ENCODE results near the gene EFHC2. TPM values are rescaled to one million over a fixed set of nuclear protein-coding genes. Genes with fewer than 3 reads are reported as not detected.

EFHC2 gene
- total RNA-seq, 4 donors from 2014 or later: 0.11 TPM; not detected in 3

DNA sequence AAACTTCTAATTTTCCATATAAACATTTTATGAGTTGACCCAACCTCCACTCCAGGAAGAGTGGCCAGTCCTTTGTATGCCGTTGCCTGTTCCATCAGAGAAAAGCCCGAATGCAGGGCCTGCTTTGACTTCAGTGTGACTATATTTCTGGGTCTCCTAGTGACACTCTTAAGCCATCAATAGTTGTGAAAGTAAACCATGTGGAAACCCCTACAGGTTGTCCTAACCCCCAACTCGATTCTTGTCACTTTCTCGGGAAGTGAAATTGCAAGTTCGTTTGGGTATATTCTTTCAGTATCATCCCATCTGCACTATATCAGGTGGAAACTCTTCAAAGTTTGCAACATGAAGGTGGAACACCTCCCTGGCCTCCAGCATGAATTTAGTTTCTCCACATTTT is 52.8 kb downstream of the EFHC2 start:
- in situ Hi-C loops (cut with MboI; ENCODE audit: low sequenced_read_pairs in 4 of 4) (no loop called here), intact Hi-C loops (cut with DNase I; ENCODE audit: low total_unique reads) (no loop called here)
- no peaks in the 10 kb centered on the region for H3K27me3 ChIP-seq
- no peak for TF ChIP-seq POLR2A (IDR thresholded peaks at IDR 0.05)
- TF ChIP-seq, protein P1, sequence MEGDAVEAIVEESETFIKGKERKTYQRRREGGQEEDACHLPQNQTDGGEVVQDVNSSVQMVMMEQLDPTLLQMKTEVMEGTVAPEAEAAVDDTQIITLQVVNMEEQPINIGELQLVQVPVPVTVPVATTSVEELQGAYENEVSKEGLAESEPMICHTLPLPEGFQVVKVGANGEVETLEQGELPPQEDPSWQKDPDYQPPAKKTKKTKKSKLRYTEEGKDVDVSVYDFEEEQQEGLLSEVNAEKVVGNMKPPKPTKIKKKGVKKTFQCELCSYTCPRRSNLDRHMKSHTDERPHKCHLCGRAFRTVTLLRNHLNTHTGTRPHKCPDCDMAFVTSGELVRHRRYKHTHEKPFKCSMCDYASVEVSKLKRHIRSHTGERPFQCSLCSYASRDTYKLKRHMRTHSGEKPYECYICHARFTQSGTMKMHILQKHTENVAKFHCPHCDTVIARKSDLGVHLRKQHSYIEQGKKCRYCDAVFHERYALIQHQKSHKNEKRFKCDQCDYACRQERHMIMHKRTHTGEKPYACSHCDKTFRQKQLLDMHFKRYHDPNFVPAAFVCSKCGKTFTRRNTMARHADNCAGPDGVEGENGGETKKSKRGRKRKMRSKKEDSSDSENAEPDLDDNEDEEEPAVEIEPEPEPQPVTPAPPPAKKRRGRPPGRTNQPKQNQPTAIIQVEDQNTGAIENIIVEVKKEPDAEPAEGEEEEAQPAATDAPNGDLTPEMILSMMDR (IDR thresholded peaks at IDR 0.05 in 4 of 5, conservative IDR thresholded peaks at IDR 0.05 in 1 of 5): no peak
- DNase-seq: no peak
- no peaks in the 10 kb centered on the region for H3K4me1 ChIP-seq
- no peaks in the 10 kb centered on the region for H3K36me3 ChIP-seq
- no peak overlapping the region for H3K27ac ChIP-seq
- H3K9me3 ChIP-seq: no peaks in the 10 kb centered on the region
- no peak overlapping the region for H3K4me3 ChIP-seq
- no peak for ATAC-seq

DNA sequence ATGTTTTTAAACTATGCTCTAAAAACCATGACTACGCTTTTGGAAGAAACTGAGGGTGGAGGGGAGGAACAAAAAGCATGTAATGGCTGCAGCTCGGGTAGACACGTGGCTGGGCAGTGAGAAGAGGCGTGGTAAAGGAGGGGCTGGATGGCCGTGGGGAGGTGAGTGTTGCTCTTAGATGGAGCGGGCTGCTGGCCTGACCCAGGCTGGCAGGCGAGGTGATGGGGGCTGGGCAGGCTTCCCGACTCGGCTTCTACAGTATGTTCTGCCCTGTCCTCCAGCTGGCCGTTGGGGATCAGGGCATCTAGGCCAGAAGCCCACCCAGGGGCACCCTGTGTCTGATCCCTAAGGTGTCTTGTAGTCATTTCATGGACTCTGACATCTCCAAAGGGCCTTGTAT is 60.7 kb downstream of the EFHC2 start:
- Histone ChIP-seq H3K27me3 (no peaks in the 10 kb centered on the region), H3K9me3 (no peaks in the 10 kb centered on the region), H3K36me3 (no peaks in the 10 kb centered on the region), H3K4me3 (no peak overlapping the region), H3K27ac (no peak overlapping the region), H3K4me1 (no peaks in the 10 kb centered on the region)
- intact Hi-C loops (cut with DNase I; ENCODE audit: low total_unique reads) (no loop called here), in situ Hi-C loops (cut with MboI; ENCODE audit: low sequenced_read_pairs in 4 of 4) (no loop called here)
- TF ChIP-seq, protein P1 (IDR thresholded peaks at IDR 0.05 in 4 of 5, conservative IDR thresholded peaks at IDR 0.05 in 1 of 5): no peak
- no peak for TF ChIP-seq POLR2A (IDR thresholded peaks at IDR 0.05)
- ATAC-seq (no peak), DNase-seq (no peak)

DNA sequence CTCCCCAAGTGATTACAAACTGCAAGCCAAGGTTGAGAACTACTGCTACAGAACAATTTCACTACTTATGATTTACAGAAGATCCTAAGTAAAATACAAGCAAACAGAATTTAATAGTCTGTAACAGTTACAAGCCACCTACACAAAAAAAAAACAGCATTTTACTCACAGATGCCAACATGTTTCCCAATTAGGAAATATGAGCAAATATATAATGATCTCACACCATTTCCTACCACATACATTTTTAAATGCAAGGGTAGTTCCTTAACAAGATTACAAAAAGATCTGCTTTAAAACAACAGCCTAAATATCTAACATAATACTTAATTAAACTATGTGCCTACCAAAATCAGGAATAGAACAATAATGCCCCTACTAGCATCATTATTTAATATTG is 63.4 kb downstream of the EFHC2 start:
- H3K36me3 ChIP-seq: no peaks in the 10 kb centered on the region
- TF ChIP-seq, protein P1 (IDR thresholded peaks at IDR 0.05 in 4 of 5, conservative IDR thresholded peaks at IDR 0.05 in 1 of 5): no peak
- in situ Hi-C loops (cut with MboI; ENCODE audit: low sequenced_read_pairs in 4 of 4): no loop called here

DNA sequence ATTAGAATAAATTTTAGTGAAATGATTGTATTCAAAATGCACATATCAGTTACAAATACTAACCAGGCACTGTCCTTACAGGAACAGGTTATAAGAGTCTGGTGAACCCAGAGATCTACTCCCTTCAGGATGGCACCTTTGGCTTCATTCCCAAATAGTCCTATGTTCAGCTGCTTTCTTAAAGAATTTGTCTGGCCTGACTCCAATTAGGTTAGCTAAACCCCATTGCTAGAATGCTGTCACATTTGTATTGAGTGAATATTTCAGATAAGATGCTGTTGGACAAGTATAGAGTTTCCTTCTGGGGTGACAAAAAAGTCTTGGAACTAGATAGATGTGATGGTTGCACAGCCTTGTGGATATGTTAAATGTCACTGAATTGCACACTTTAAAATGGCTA is 69.4 kb downstream of the EFHC2 start:
- DNase-seq (no peak), ATAC-seq (no peak)
- H3K27me3 ChIP-seq: peaks cover 0 to 4% (median 0%) of the 10 kb centered on the region in 3 donors
- TF ChIP-seq, protein P1 (IDR thresholded peaks at IDR 0.05 in 4 of 5, conservative IDR thresholded peaks at IDR 0.05 in 1 of 5): no peak
- no peak for TF ChIP-seq POLR2A (IDR thresholded peaks at IDR 0.05)
- H3K4me1 ChIP-seq: no peaks in the 10 kb centered on the region
- H3K36me3 ChIP-seq: no peaks in the 10 kb centered on the region
- H3K4me3 ChIP-seq: no peak overlapping the region
- intact Hi-C loops (cut with DNase I; ENCODE audit: low total_unique reads) (no loop called here), in situ Hi-C loops (cut with MboI; ENCODE audit: low sequenced_read_pairs in 4 of 4) (no loop called here)
- H3K9me3 ChIP-seq: no peaks in the 10 kb centered on the region
- H3K27ac ChIP-seq: no peak overlapping the region

More for the DNA sequence above, 63.4 kb downstream of the EFHC2 start:
- Histone ChIP-seq H3K27ac (no peak overlapping the region), H3K27me3 (no peaks in the 10 kb centered on the region), H3K4me1 (no peaks in the 10 kb centered on the region), H3K9me3 (no peaks in the 10 kb centered on the region), H3K4me3 (no peak overlapping the region)
- no peak for DNase-seq
- ATAC-seq: no peak
- intact Hi-C loops (cut with DNase I; ENCODE audit: low total_unique reads): no loop called here

DNA sequence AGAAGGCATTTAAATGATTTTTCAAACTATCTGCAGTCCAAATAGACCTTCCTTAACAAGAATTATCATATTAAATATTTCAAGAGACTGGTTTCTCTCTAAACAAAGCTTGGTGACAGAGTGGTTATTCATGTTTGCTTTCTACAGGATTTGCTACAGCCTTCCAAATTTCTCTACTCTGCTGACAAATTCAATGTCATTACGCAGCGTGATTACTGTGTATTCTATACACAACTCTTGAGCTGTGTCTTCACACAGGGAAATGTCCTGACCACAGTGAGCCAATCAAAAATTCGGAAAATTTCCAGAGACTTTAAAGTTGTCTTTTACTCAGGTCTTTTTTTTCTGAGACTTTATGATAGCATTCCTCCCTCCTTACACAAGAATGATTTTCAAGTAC is 75.6 kb downstream of the EFHC2 start:
- H3K4me1 ChIP-seq: no peaks in the 10 kb centered on the region
- no peak overlapping the region for H3K27ac ChIP-seq
- no peak overlapping the region for H3K4me3 ChIP-seq
- ATAC-seq (no peak), DNase-seq (no peak)
- in situ Hi-C loops (cut with MboI; ENCODE audit: low sequenced_read_pairs in 4 of 4) (no loop called here), intact Hi-C loops (cut with DNase I; ENCODE audit: low total_unique reads) (no loop called here)
- no peaks in the 10 kb centered on the region for H3K9me3 ChIP-seq
- no peak for TF ChIP-seq POLR2A (IDR thresholded peaks at IDR 0.05)
- no peaks in the 10 kb centered on the region for H3K36me3 ChIP-seq
- H3K27me3 ChIP-seq: peaks cover 0 to 4% (median 0%) of the 10 kb centered on the region in 3 donors

All from gastrocnemius medialis (tissue), 4 donors.